ENCODE results near the gene SLC45A1.

SLC45A1 gene

DNA sequence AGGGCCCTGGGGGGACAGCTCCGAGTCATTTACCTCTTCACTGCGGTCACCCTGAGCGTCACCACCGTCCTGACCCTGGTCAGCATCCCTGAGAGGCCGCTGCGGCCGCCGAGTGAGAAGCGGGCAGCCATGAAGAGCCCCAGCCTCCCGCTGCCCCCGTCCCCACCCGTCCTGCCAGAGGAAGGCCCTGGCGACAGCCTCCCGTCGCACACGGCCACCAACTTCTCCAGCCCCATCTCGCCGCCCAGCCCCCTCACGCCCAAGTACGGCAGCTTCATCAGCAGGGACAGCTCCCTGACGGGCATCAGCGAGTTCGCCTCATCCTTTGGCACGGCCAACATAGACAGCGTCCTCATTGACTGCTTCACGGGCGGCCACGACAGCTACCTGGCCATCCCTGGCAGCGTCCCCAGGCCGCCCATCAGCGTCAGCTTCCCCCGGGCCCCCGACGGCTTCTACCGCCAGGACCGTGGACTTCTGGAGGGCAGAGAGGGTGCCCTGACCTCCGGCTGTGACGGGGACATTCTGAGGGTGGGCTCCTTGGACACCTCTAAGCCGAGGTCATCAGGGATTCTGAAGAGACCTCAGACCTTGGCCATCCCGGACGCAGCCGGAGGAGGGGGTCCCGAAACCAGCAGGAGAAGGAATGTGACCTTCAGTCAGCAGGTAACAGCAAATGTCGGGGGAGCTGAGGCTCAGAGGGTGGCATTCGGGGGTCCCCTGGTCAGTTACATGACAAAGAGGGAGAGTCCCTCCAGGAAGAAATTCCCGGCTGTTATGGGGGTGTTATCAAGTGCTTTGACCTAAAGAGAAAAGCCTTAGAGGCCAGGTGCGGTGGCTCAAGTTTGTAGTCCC, 12.6 kb downstream of the SLC45A1 start:
- no peak overlapping the region for H2BK120ac ChIP-seq (ENCODE audit: low read depth, low read length)
- no peak for DNase-seq
- H3K27ac ChIP-seq (ENCODE audit: low read length, poor library complexity, severe bottlenecking): no peak overlapping the region
- no peaks in the 10 kb centered on the region for H3K9me3 ChIP-seq (ENCODE audit: control insufficient read depth, low read length)
- no peak overlapping the region for H4K8ac ChIP-seq (ENCODE audit: low read length)
- H2AK5ac ChIP-seq (ENCODE audit: low read length, severe bottlenecking): no peak overlapping the region
- H2AFZ ChIP-seq (ENCODE audit: low read depth, low read length): no peak overlapping the region
- H3K79me1 ChIP-seq (replicated peaks; ENCODE audit: low read length, poor library complexity, severe bottlenecking): no peaks in the 10 kb centered on the region
- no peaks in the 10 kb centered on the region for H3K27me3 ChIP-seq (ENCODE audit: control insufficient read depth in 1 of 2, insufficient read depth in 1 of 2, low read length in 2 of 2)
- H4K91ac ChIP-seq (ENCODE audit: low read length): no peak overlapping the region
- WGBS: 95% methylated on average over 46 of the region's 47 CpGs
- H3K9ac ChIP-seq (ENCODE audit: low read length): no peak overlapping the region
- H3K36me3 ChIP-seq (ENCODE audit: control insufficient read depth in 1 of 2, insufficient read depth in 2 of 2, low read depth in 1 of 2, low read length in 2 of 2): peaks cover 0 to 12% of the 10 kb centered on the region in 2 experiments
- no peak overlapping the region for H3K14ac ChIP-seq (ENCODE audit: low read length in 2 of 2)
- no peak overlapping the region for H2BK12ac ChIP-seq (ENCODE audit: low read length in 2 of 2)
- no peak overlapping the region for H2BK15ac ChIP-seq (ENCODE audit: low read depth, poor library complexity, severe bottlenecking)
- no peak overlapping the region for H3K23ac ChIP-seq (ENCODE audit: low read length in 2 of 2)
- no peak overlapping the region for H3K4ac ChIP-seq (ENCODE audit: low read depth in 1 of 2, low read length in 2 of 2)
- no peak overlapping the region for H3K18ac ChIP-seq (ENCODE audit: low read depth in 1 of 2, low read length in 2 of 2)
- peaks cover 6% of the 10 kb centered on the region for H3K4me1 ChIP-seq (ENCODE audit: control insufficient read depth, insufficient read depth, low read depth, low read length)
- H3K4me2 ChIP-seq (ENCODE audit: low read length, poor library complexity, severe bottlenecking): no peak overlapping the region
- H3K4me3 ChIP-seq (ENCODE audit: insufficient read depth in 1 of 2, low read depth in 1 of 2, low read length in 2 of 2): no peak overlapping the region
- no peak overlapping the region for H2BK5ac ChIP-seq (ENCODE audit: low read depth, low read length, poor library complexity, severe bottlenecking)

DNA sequence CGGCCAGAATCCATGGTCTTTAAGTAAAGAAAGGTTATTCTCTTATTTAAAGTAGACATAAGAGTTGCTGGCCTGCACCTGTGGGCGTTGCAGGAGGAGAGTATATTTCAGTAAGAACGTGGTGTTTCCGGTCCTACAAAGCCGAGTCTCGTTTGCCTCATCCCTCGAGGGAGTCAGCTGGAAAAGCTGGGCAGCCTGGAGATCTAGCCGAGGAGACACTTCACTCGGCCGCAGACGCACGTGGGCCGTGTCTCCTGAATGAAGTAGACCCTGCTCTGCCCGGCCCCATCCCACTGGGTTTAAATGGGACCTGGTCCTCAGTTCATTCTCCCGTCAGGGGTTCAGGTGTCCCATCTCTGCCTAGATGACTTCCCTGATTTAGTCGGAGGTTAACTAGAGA, 14.9 kb downstream of the SLC45A1 start:
- Histone ChIP-seq H2AK5ac (ENCODE audit: low read length, severe bottlenecking) (no peak overlapping the region), H3K4me2 (ENCODE audit: low read length, poor library complexity, severe bottlenecking) (no peak overlapping the region), H3K18ac (ENCODE audit: low read depth in 1 of 2, low read length in 2 of 2) (no peak overlapping the region), H2BK15ac (ENCODE audit: low read depth, poor library complexity, severe bottlenecking) (no peak overlapping the region), H3K36me3 (ENCODE audit: control insufficient read depth in 1 of 2, insufficient read depth in 2 of 2, low read depth in 1 of 2, low read length in 2 of 2) (peaks cover 0 to 5% of the 10 kb centered on the region in 2 experiments), H3K4me3 (ENCODE audit: insufficient read depth in 1 of 2, low read depth in 1 of 2, low read length in 2 of 2) (no peak overlapping the region), H3K27me3 (ENCODE audit: control insufficient read depth in 1 of 2, insufficient read depth in 1 of 2, low read length in 2 of 2) (no peaks in the 10 kb centered on the region), H3K9ac (ENCODE audit: low read length) (no peak overlapping the region), H3K27ac (ENCODE audit: low read length, poor library complexity, severe bottlenecking) (no peak overlapping the region), H3K4ac (ENCODE audit: low read depth in 1 of 2, low read length in 2 of 2) (no peak overlapping the region), H3K9me3 (ENCODE audit: control insufficient read depth, low read length) (no peaks in the 10 kb centered on the region), H3K79me1 (replicated peaks; ENCODE audit: low read length, poor library complexity, severe bottlenecking) (no peaks in the 10 kb centered on the region), H2BK12ac (ENCODE audit: low read length in 2 of 2) (no peak overlapping the region), H3K4me1 (ENCODE audit: control insufficient read depth, insufficient read depth, low read depth, low read length) (peaks cover 6% of the 10 kb centered on the region), H3K23ac (ENCODE audit: low read length in 2 of 2) (no peak overlapping the region), H2BK120ac (ENCODE audit: low read depth, low read length) (no peak overlapping the region), H4K8ac (ENCODE audit: low read length) (no peak overlapping the region), H2BK5ac (ENCODE audit: low read depth, low read length, poor library complexity, severe bottlenecking) (no peak overlapping the region), H3K14ac (ENCODE audit: low read length in 2 of 2) (no peak overlapping the region), H2AFZ (ENCODE audit: low read depth, low read length) (no peak overlapping the region), H4K91ac (ENCODE audit: low read length) (no peak overlapping the region)
- WGBS: 91% methylated on average over 15 of the region's 16 CpGs
- DNase-seq: no peak

DNA sequence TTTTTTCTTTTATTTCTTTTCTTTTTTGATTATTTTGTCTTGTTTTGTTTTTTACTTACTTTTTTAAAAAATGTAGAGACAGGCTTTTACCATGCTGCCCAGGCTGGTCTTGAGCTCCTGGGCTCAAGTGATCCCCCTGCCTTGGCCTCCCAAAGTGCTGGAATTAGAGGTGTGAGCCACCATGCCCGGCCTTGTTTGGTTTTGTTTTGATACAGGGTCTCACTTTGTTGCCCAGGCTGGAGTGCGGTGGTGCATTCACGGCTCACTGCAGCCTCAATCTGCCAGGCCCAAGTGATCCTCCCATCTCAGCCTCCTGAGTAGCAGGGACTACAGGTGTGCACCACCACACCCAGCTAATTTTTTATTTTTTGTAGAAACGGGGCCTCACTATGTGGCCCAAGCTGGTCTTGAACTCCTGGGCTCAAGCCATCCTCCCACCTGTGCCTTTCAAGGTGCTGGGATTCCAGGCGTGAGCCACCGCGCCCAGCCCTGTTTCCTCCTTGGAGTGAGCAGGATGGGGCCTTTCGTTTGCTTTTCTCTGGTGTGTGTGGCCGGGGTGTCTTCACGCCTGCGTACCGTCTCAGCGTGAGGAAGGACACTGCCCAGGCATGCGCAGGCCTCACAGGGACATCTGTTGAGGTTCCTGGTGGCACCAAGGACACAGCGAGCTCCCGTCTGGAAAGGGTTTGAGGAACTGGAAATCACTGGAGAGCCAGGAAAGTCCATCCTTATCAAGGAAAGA, 15.5 kb downstream of the SLC45A1 start:
- no peak overlapping the region for H4K91ac ChIP-seq (ENCODE audit: low read length)
- H3K27me3 ChIP-seq (ENCODE audit: control insufficient read depth in 1 of 2, insufficient read depth in 1 of 2, low read length in 2 of 2): no peaks in the 10 kb centered on the region
- no peak overlapping the region for H3K4me2 ChIP-seq (ENCODE audit: low read length, poor library complexity, severe bottlenecking)
- DNase-seq: no peak
- H2BK120ac ChIP-seq (ENCODE audit: low read depth, low read length): no peak overlapping the region
- no peak overlapping the region for H2AK5ac ChIP-seq (ENCODE audit: low read length, severe bottlenecking)
- H2AFZ ChIP-seq (ENCODE audit: low read depth, low read length): no peak overlapping the region
- H3K4me1 ChIP-seq (ENCODE audit: control insufficient read depth, insufficient read depth, low read depth, low read length): peaks cover 6% of the 10 kb centered on the region
- no peak overlapping the region for H3K14ac ChIP-seq (ENCODE audit: low read length in 2 of 2)
- no peak overlapping the region for H2BK12ac ChIP-seq (ENCODE audit: low read length in 2 of 2)
- no peak overlapping the region for H4K8ac ChIP-seq (ENCODE audit: low read length)
- no peaks in the 10 kb centered on the region for H3K9me3 ChIP-seq (ENCODE audit: control insufficient read depth, low read length)
- peaks cover 0 to 6% of the 10 kb centered on the region in 2 experiments for H3K36me3 ChIP-seq (ENCODE audit: control insufficient read depth in 1 of 2, insufficient read depth in 2 of 2, low read depth in 1 of 2, low read length in 2 of 2)
- no peak overlapping the region for H2BK15ac ChIP-seq (ENCODE audit: low read depth, poor library complexity, severe bottlenecking)
- no peak overlapping the region for H3K27ac ChIP-seq (ENCODE audit: low read length, poor library complexity, severe bottlenecking)
- no peak overlapping the region for H3K4me3 ChIP-seq (ENCODE audit: insufficient read depth in 1 of 2, low read depth in 1 of 2, low read length in 2 of 2)
- no peak overlapping the region for H3K23ac ChIP-seq (ENCODE audit: low read length in 2 of 2)
- no peak overlapping the region for H3K9ac ChIP-seq (ENCODE audit: low read length)
- 93% methylated on average over 16 of the region's 16 CpGs for WGBS
- H3K79me1 ChIP-seq (replicated peaks; ENCODE audit: low read length, poor library complexity, severe bottlenecking): no peaks in the 10 kb centered on the region
- no peak overlapping the region for H3K18ac ChIP-seq (ENCODE audit: low read depth in 1 of 2, low read length in 2 of 2)
- no peak overlapping the region for H2BK5ac ChIP-seq (ENCODE audit: low read depth, low read length, poor library complexity, severe bottlenecking)
- H3K4ac ChIP-seq (ENCODE audit: low read depth in 1 of 2, low read length in 2 of 2): no peak overlapping the region

DNA sequence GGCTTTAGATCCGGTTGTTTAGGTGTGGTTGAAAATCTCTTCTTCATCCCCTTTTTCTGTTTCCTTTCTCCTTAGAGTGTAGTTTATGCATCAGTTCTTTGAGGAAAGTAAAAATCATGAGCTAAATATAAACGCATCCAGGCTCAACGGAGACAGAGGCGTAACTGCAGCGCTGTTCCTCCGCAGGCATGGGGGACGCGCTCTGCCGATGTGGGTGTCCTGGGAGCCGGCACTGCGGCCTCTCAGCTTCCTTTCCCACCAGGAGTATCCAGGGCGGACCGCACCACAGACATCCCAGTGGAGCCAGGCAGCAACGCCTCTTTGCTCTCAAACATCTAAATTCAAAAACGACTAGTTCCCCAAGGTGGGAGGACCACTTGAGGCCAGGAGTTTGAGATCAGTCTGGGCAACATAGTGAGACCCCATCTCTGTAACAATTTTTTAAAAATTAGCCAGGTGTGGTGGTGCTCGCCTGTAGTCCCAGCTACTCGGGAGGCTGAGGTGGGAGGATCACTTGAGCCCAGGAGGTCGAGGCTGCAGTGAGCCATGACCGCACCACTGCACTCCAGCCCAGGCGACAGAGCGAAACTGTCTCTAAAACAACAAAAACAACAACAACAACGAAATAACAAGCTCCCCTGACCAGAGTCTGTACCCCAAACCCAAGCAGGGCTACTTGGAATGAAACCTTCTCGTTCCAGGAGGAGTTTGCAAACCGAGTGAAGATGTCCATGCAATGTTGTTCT, 16.4 kb downstream of the SLC45A1 start:
- Histone ChIP-seq H3K27ac (ENCODE audit: low read length, poor library complexity, severe bottlenecking) (no peak overlapping the region), H3K4me1 (ENCODE audit: control insufficient read depth, insufficient read depth, low read depth, low read length) (peaks cover 5% of the 10 kb centered on the region), H3K36me3 (ENCODE audit: control insufficient read depth in 1 of 2, insufficient read depth in 2 of 2, low read depth in 1 of 2, low read length in 2 of 2) (peaks cover 0 to 6% of the 10 kb centered on the region in 2 experiments), H2AK5ac (ENCODE audit: low read length, severe bottlenecking) (no peak overlapping the region), H2AFZ (ENCODE audit: low read depth, low read length) (no peak overlapping the region), H3K14ac (ENCODE audit: low read length in 2 of 2) (no peak overlapping the region), H2BK15ac (ENCODE audit: low read depth, poor library complexity, severe bottlenecking) (no peak overlapping the region), H3K18ac (ENCODE audit: low read depth in 1 of 2, low read length in 2 of 2) (no peak overlapping the region), H3K4ac (ENCODE audit: low read depth in 1 of 2, low read length in 2 of 2) (no peak overlapping the region), H2BK12ac (ENCODE audit: low read length in 2 of 2) (no peak overlapping the region), H2BK5ac (ENCODE audit: low read depth, low read length, poor library complexity, severe bottlenecking) (no peak overlapping the region), H3K4me3 (ENCODE audit: insufficient read depth in 1 of 2, low read depth in 1 of 2, low read length in 2 of 2) (no peak overlapping the region), H4K8ac (ENCODE audit: low read length) (no peak overlapping the region), H3K9ac (ENCODE audit: low read length) (no peak overlapping the region), H3K9me3 (ENCODE audit: control insufficient read depth, low read length) (no peaks in the 10 kb centered on the region), H3K27me3 (ENCODE audit: control insufficient read depth in 1 of 2, insufficient read depth in 1 of 2, low read length in 2 of 2) (no peaks in the 10 kb centered on the region), H3K23ac (ENCODE audit: low read length in 2 of 2) (no peak overlapping the region), H2BK120ac (ENCODE audit: low read depth, low read length) (no peak overlapping the region), H4K91ac (ENCODE audit: low read length) (no peak overlapping the region), H3K79me1 (replicated peaks; ENCODE audit: low read length, poor library complexity, severe bottlenecking) (no peaks in the 10 kb centered on the region), H3K4me2 (ENCODE audit: low read length, poor library complexity, severe bottlenecking) (no peak overlapping the region)
- WGBS: 93% methylated on average over 22 of the region's 24 CpGs
- no peak for DNase-seq

All from mesenchymal stem cell (in vitro differentiated cells and primary cell).